Karpas-422 (cell line): ENCODE measurements around the gene PSMA7. TPM values are rescaled to one million over a fixed set of nuclear protein-coding genes. Genes with fewer than 3 reads are reported as not detected.

ENCODE experiments used
- DNase-seq: peaks from one replicate; pipeline ENCODE4 v3.0.0-alpha.2; 2015
- H2AFZ ChIP-seq: fragments of 200-600 bp; sonication (generic); 2 replicates; pipeline ENCODE4 v1.6.1; 2014; ENCODE audit warnings: antibody characterized with exemption, low read length, mixed read lengths
- H3K27ac ChIP-seq: fragments of 200-600 bp; sonication (generic); 2 replicates; pipeline ENCODE4 v1.5.1; 2014; ENCODE audit warnings: mild to moderate bottlenecking, low read length, moderate library complexity
- H3K27me3 ChIP-seq: fragments of 200-600 bp; sonication (generic); 2 replicates; pipeline ENCODE4 v1.6.1; 2014; ENCODE audit warnings: low read length, mixed read lengths
- H3K36me3 ChIP-seq: fragments of 200-600 bp; sonication (generic); 2 replicates; pipeline ENCODE4 v1.6.1; 2014; ENCODE audit warnings: low read length, mixed read lengths; ENCODE audit not compliant: insufficient read depth
- H3K4me1 ChIP-seq: fragments of 200-600 bp; sonication (generic); 2 replicates; pipeline ENCODE4 v1.6.1; 2014; ENCODE audit warnings: mild to moderate bottlenecking, low read length, mixed read lengths
- H3K4me2 ChIP-seq: fragments of 200-600 bp; sonication (generic); 2 replicates; pipeline ENCODE4 v1.6.1; 2014; ENCODE audit warnings: low read length, low read depth, mild to moderate bottlenecking; ENCODE audit not compliant: poor library complexity, severe bottlenecking
- H3K4me3 ChIP-seq: fragments of 200-600 bp; sonication (generic); 2 replicates; pipeline ENCODE4 v1.5.1; 2014; ENCODE audit warnings: mild to moderate bottlenecking, antibody characterized with exemption, low read length, mixed read lengths
- H3K79me2 ChIP-seq: fragments of 200-600 bp; sonication (generic); 2 replicates; pipeline ENCODE4 v1.6.1; 2014; ENCODE audit warnings: mild to moderate bottlenecking, low read length, mixed read lengths
- H3K9ac ChIP-seq: fragments of 200-600 bp; sonication (generic); 2 replicates; pipeline ENCODE4 v1.6.0; 2014; ENCODE audit warnings: low read length
- H3K9me2 ChIP-seq: fragments of 200-600 bp; sonication (generic), shearing (Covaris generic); replicated peaks from 2 replicates; pipeline ENCODE4 v1.6.0; 2014; ENCODE audit warnings: mild to moderate bottlenecking, low read length, moderate library complexity; ENCODE audit not compliant: insufficient read depth
- H3K9me3 ChIP-seq: fragments of 300-700, 200-600 bp; sonication (generic); 2 replicates; pipeline ENCODE4 v1.6.1; 2014; ENCODE audit warnings: low read length, mixed read lengths
- H4K20me1 ChIP-seq: fragments of 200-600 bp; sonication (generic); 2 replicates; pipeline ENCODE4 v1.6.1; 2014; ENCODE audit warnings: mild to moderate bottlenecking, antibody characterized with exemption, low read length, low read depth; ENCODE audit not compliant: insufficient read depth
- total RNA-seq: library from RNA; depleted of rRNA; stranded (reverse); fragments of >200 nt; shearing (Covaris generic); gene quantifications from 2 replicates; pipeline ENCODE4 v1.2.3, GENCODE V29; 2014; ENCODE audit warnings: low replicate concordance

Gene PSMA7
- total RNA-seq, 1 experiment from 2014 or later, result 181 TPM

GRCh38 chr20:62141043-62141396 is 2.2 kb downstream of the PSMA7 start:
- Histone ChIP-seq H4K20me1 (peaks cover 59% of the 10 kb centered on the region), H3K9ac (peak overlapping the region; percentile 91)
- DNase-seq, result no peak

GRCh38 chr20:62139636-62140035 is 3.6 kb downstream of the PSMA7 start:
- DNase-seq, result no peak
- Histone ChIP-seq H3K9me3 (no peaks in the 10 kb centered on the region), H3K4me1 (peaks cover 31% of the 10 kb centered on the region), H3K27ac (no peak overlapping the region), H3K79me2 (peaks cover 45% of the 10 kb centered on the region), H3K9ac (no peak overlapping the region), H2AFZ (no peak overlapping the region), H4K20me1 (peaks cover 45% of the 10 kb centered on the region), H3K4me3 (no peak overlapping the region), H3K4me2 (no peak overlapping the region), H3K27me3 (no peaks in the 10 kb centered on the region), H3K36me3 (peaks cover 55% of the 10 kb centered on the region), H3K9me2 (no peaks in the 10 kb centered on the region)

More at GRCh38 chr20:62141043-62141396, 2.2 kb downstream of the PSMA7 start:
- Histone ChIP-seq H3K27ac (no peak overlapping the region), H3K27me3 (no peaks in the 10 kb centered on the region), H2AFZ (no peak overlapping the region), H3K36me3 (peaks cover 43% of the 10 kb centered on the region), H3K4me3 (peak overlapping the region; percentile 91), H3K9me3 (no peaks in the 10 kb centered on the region), H3K4me1 (peaks cover 33% of the 10 kb centered on the region), H3K9me2 (no peaks in the 10 kb centered on the region), H3K4me2 (peak overlapping the region; percentile 91), H3K79me2 (peaks cover 58% of the 10 kb centered on the region)

- H3K79me2 ChIP-seq, result peaks cover 42% of the 10 kb centered on the region
- H3K27ac ChIP-seq, result no peak overlapping the region
- peaks cover 31% of the 10 kb centered on the region for H3K4me1 ChIP-seq
- no peak overlapping the region for H3K9ac ChIP-seq
- H3K27me3 ChIP-seq, result no peaks in the 10 kb centered on the region
- H3K9me3 ChIP-seq, result no peaks in the 10 kb centered on the region
- no peak overlapping the region for H3K4me3 ChIP-seq
- H3K9me2 ChIP-seq, result no peaks in the 10 kb centered on the region
- H3K36me3 ChIP-seq, result peaks cover 59% of the 10 kb centered on the region
- DNase-seq, result no peak
- no peak overlapping the region for H2AFZ ChIP-seq
- H4K20me1 ChIP-seq, result peaks cover 40% of the 10 kb centered on the region
- no peak overlapping the region for H3K4me2 ChIP-seq
Measured at GRCh38 chr20:62138912-62139311, 4.3 kb downstream of the PSMA7 start.

DNA sequence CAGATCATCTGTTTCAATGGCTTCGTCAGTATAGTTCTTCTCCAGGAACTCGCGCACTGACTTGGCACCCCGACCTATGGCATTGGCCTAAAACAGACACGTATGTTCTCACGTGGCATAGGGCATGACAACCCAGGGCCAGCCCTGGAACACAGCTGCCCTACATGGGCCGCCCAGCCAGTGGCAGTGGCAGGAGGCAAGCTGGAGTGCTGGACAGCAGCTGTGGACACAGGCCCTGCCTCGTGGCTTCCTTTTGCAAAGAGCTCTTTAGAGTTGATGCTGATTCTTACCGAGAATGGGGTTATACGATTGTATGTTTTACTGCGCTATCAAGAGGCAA is 5.0 kb downstream of the PSMA7 start:
- peaks cover 63% of the 10 kb centered on the region for H3K36me3 ChIP-seq
- no peak overlapping the region for H3K9ac ChIP-seq
- no peak overlapping the region for H2AFZ ChIP-seq
- H4K20me1 ChIP-seq, result peaks cover 42% of the 10 kb centered on the region
- no peaks in the 10 kb centered on the region for H3K27me3 ChIP-seq
- no peaks in the 10 kb centered on the region for H3K9me3 ChIP-seq
- no peak for DNase-seq
- peaks cover 42% of the 10 kb centered on the region for H3K79me2 ChIP-seq
- no peak overlapping the region for H3K4me2 ChIP-seq
- peaks cover 39% of the 10 kb centered on the region for H3K4me1 ChIP-seq
- H3K27ac ChIP-seq, result no peak overlapping the region
- no peak overlapping the region for H3K4me3 ChIP-seq
- no peaks in the 10 kb centered on the region for H3K9me2 ChIP-seq

DNA sequence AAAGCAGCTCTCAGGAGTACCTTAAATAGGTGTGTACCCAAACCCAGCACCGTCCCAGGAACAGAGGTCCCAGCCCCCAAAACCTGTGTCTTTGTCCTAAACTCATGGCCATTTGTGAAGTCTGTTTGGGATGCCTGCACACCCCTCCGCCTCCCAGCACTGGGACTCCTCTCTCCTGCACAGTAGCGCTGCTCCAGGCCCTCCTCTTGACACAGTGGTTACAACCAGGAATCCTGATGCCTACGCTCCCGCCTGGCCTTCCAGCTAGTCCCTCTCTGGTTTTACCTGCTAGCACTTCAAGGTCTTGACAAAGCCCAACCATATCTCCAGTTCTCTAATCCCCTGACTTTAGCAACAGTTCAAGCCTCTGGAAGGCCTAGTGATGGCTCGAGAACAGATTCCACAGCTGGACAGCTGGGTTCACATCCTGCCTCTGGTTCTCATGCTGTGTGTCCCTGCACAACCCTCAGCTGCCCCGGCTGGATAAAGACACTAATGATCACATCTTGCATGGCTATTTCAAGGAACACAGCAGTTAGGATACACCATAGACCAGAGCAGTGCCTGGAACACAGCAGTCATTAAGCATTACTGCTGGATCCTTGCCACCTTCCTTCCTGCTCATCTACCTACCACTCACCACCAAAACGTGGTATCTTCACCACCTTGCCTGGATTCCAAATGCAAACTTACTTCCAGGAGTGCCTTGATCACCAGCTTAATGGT is 5.6 kb downstream of the PSMA7 start:
- no peaks in the 10 kb centered on the region for H3K27me3 ChIP-seq
- no peaks in the 10 kb centered on the region for H3K9me2 ChIP-seq
- H3K27ac ChIP-seq, result no peak overlapping the region
- peaks cover 43% of the 10 kb centered on the region for H3K4me1 ChIP-seq
- H3K36me3 ChIP-seq, result peaks cover 63% of the 10 kb centered on the region
- H3K4me2 ChIP-seq, result no peak overlapping the region
- H2AFZ ChIP-seq, result no peak overlapping the region
- no peak overlapping the region for H3K9ac ChIP-seq
- peaks cover 40% of the 10 kb centered on the region for H3K79me2 ChIP-seq
- H3K4me3 ChIP-seq, result no peak overlapping the region
- DNase-seq, result no peak
- peaks cover 47% of the 10 kb centered on the region for H4K20me1 ChIP-seq
- H3K9me3 ChIP-seq, result no peaks in the 10 kb centered on the region

GRCh38 chr20:62137092-62137384 is 6.2 kb downstream of the PSMA7 start:
- DNase-seq, result no peak

GRCh38 chr20:62136283-62137091 is 6.7 kb downstream of the PSMA7 start:
- peak; percentile 92 for DNase-seq
- Histone ChIP-seq H3K9me2 (no peaks in the 10 kb centered on the region), H3K4me3 (no peak overlapping the region), H3K27me3 (no peaks in the 10 kb centered on the region), H2AFZ (no peak overlapping the region), H3K36me3 (peaks cover 63% of the 10 kb centered on the region), H3K9ac (no peak overlapping the region), H3K4me1 (peaks cover 37% of the 10 kb centered on the region), H3K27ac (peak overlapping the region; percentile 36), H3K4me2 (no peak overlapping the region), H3K79me2 (peaks cover 28% of the 10 kb centered on the region), H4K20me1 (peaks cover 40% of the 10 kb centered on the region), H3K9me3 (no peaks in the 10 kb centered on the region)

More at GRCh38 chr20:62137092-62137384, 6.2 kb downstream of the PSMA7 start:
- peaks cover 45% of the 10 kb centered on the region for H4K20me1 ChIP-seq
- H3K79me2 ChIP-seq, result peaks cover 34% of the 10 kb centered on the region
- H3K9ac ChIP-seq, result no peak overlapping the region
- H3K4me1 ChIP-seq, result peaks cover 42% of the 10 kb centered on the region
- H3K4me3 ChIP-seq, result no peak overlapping the region
- H3K9me3 ChIP-seq, result no peaks in the 10 kb centered on the region
- H2AFZ ChIP-seq, result no peak overlapping the region
- H3K4me2 ChIP-seq, result no peak overlapping the region
- H3K36me3 ChIP-seq, result peaks cover 63% of the 10 kb centered on the region
- no peaks in the 10 kb centered on the region for H3K9me2 ChIP-seq
- no peak overlapping the region for H3K27ac ChIP-seq
- H3K27me3 ChIP-seq, result no peaks in the 10 kb centered on the region

GRCh38 chr20:62135573-62136266 is 7.5 kb downstream of the PSMA7 start:
- Histone ChIP-seq H3K4me1 (peaks cover 29% of the 10 kb centered on the region), H3K4me3 (no peak overlapping the region)

More at GRCh38 chr20:62135573-62136266, 7.5 kb downstream of the PSMA7 start:
- Histone ChIP-seq H3K9me3 (no peaks in the 10 kb centered on the region), H3K27me3 (no peaks in the 10 kb centered on the region), H2AFZ (no peak overlapping the region), H3K36me3 (peaks cover 67% of the 10 kb centered on the region), H3K27ac (peak overlapping the region; percentile 36), H3K9me2 (no peaks in the 10 kb centered on the region), H3K4me2 (no peak overlapping the region), H3K79me2 (peaks cover 21% of the 10 kb centered on the region), H3K9ac (no peak overlapping the region), H4K20me1 (peaks cover 32% of the 10 kb centered on the region)
- DNase-seq, result no peak
